OCI-LY1 (cell line): ENCODE data around the gene CLEC16A.

Experiments used
- EZH2 ChIP-seq: fragments of 200-600 bp; sonication (generic), shearing (Covaris generic); IDR thresholded peaks from 2 replicates; pipeline ENCODE4 v1.8.0; 2017; ENCODE audit warnings: borderline replicate concordance, mixed run types, mild to moderate bottlenecking, antibody characterized with exemption, low read length, moderate library complexity, mixed read lengths
- TF ChIP-seq, protein P1 (sequence below): fragments of 200-600 bp; sonication (generic), shearing (Covaris generic); IDR thresholded peaks from 2 replicates; pipeline ENCODE4 v1.5.1; 2017; ENCODE audit warnings: mild to moderate bottlenecking, antibody characterized with exemption, low read length, moderate library complexity, mixed read lengths

DNA sequence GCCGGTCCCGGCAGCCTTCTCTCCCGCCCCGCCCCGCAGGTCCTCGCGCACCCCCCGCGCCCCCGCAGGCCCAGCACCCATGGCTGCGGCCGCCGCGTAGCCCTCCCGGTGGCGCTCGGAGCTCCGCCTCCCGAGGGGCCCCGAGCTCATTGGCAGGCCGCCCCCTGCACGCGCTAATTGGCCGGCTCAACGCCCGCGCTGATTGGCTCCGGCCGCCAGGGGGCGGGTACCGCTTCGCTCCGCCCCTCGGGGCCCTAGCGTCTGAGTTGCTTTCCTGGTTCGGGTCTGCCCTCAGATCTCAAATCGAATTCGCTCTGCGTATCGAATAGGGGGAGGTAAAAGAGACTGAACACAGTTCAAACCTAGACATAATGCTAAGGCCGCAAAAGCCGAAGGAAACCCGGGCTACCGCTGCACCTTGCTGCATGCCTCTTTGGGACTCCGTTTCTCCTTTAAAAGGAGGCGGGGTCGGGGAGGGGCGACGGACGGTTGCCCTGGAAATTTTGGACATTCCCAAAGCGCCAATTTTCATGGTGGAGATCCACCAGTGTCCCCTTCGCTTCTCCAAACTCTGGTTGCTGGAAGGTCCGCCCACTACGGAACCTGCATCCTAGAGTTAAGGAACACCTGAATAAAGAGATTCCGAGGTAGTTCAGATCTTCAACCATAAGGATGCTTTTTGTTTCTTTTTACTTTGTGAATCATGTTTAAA is 1.9 kb upstream of the CLEC16A start, which contains the start of gene DEXI:
- TF ChIP-seq, protein P1, sequence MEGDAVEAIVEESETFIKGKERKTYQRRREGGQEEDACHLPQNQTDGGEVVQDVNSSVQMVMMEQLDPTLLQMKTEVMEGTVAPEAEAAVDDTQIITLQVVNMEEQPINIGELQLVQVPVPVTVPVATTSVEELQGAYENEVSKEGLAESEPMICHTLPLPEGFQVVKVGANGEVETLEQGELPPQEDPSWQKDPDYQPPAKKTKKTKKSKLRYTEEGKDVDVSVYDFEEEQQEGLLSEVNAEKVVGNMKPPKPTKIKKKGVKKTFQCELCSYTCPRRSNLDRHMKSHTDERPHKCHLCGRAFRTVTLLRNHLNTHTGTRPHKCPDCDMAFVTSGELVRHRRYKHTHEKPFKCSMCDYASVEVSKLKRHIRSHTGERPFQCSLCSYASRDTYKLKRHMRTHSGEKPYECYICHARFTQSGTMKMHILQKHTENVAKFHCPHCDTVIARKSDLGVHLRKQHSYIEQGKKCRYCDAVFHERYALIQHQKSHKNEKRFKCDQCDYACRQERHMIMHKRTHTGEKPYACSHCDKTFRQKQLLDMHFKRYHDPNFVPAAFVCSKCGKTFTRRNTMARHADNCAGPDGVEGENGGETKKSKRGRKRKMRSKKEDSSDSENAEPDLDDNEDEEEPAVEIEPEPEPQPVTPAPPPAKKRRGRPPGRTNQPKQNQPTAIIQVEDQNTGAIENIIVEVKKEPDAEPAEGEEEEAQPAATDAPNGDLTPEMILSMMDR: no peak
- TF ChIP-seq EZH2: no peak
